Measurements from ENCODE around the gene PPIL3. TPM values are rescaled to one million over a fixed set of nuclear protein-coding genes. Genes with fewer than 3 reads are reported as not detected.

PPIL3 gene
- polyA plus RNA-seq, 3 donors = 59.3 to 80.2 (median 69.8) TPM

Other genes with a start within 250 kb of the PPIL3 start
- gene BZW1, start 77.2 kb downstream of the PPIL3 start, polyA plus RNA-seq (ENCODE audit: insufficient read length in 3 of 3) = 100 to 1,000 TPM; 271 to 294 (median 292) TPM
- gene CLK1, start 24.4 kb downstream of the PPIL3 start, polyA plus RNA-seq (ENCODE audit: insufficient read length in 3 of 3) = 100 to 1,000 TPM; 284 to 317 (median 293) TPM
- 10 to 100 TPM; 51.9 to 53.6 (median 52.6) TPM for gene NIF3L1, start 294 bp upstream of the PPIL3 start, polyA plus RNA-seq (ENCODE audit: insufficient read length in 3 of 3)
- gene ORC2, start 74.6 kb upstream of the PPIL3 start, polyA plus RNA-seq (ENCODE audit: insufficient read length in 3 of 3) = 10 to 100 TPM; 29.8 to 31.8 (median 31.2) TPM
- 10 to 100 TPM; 13.3 to 13.5 (median 13.5) TPM for gene HYCC2, start 182.6 kb upstream of the PPIL3 start, polyA plus RNA-seq (ENCODE audit: insufficient read length in 3 of 3)
- gene NDUFB3, start 182.9 kb upstream of the PPIL3 start, polyA plus RNA-seq (ENCODE audit: insufficient read length in 3 of 3) = 100 to 1,000 TPM; 131 to 137 (median 132) TPM
- 10 to 100 TPM; 50.2 to 55.3 (median 52.8) TPM for gene CFLAR, start 227.1 kb upstream of the PPIL3 start, polyA plus RNA-seq (ENCODE audit: insufficient read length in 3 of 3)

All from right renal cortex interstitium (tissue), 3 donors.